PC-3 (cell line): ENCODE data around the gene DRD1.

Experiments
- CTCF ChIP-seq: fragments of 300-600 bp; sonication (generic); conservative IDR thresholded peaks from 2 replicates; pipeline ENCODE4 v1.5.1; 2017; ENCODE audit warnings: antibody characterized with exemption, low read depth, mild to moderate bottlenecking, low read length
- EZH2 ChIP-seq: fragments of 300-600 bp; sonication (generic); IDR thresholded peaks from one replicate; pipeline ENCODE4 v1.6.1; 2017; ENCODE audit warnings: antibody characterized with exemption, mild to moderate bottlenecking, low read length; ENCODE audit not compliant: unreplicated experiment

- TF ChIP-seq CTCF (no peak), EZH2 (no peak)
Observed at GRCh38 chr5:175392236-175392635, 51.7 kb downstream of the DRD1 start.
